ENCODE data around the gene ATP13A3.

DNA sequence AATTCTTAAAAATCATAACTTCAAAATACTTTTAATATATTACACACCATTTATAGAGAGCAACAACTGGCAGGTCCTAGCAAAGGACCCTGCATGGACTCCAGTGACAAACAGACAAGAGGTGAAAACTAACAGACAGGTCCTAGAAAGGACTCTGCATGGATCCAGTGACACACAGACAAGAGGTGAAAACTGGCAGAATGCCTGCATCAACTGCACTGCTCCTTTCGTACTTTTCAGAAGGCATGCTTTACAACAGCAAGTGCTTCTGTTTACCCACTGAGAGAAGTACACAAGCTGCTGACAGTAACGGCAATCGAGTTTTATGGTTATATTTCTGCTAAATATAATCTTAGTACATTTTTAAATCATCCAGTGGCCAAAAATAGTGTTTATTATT is 63.5 kb downstream of the ATP13A3 start:
- TF ChIP-seq, protein P1, sequence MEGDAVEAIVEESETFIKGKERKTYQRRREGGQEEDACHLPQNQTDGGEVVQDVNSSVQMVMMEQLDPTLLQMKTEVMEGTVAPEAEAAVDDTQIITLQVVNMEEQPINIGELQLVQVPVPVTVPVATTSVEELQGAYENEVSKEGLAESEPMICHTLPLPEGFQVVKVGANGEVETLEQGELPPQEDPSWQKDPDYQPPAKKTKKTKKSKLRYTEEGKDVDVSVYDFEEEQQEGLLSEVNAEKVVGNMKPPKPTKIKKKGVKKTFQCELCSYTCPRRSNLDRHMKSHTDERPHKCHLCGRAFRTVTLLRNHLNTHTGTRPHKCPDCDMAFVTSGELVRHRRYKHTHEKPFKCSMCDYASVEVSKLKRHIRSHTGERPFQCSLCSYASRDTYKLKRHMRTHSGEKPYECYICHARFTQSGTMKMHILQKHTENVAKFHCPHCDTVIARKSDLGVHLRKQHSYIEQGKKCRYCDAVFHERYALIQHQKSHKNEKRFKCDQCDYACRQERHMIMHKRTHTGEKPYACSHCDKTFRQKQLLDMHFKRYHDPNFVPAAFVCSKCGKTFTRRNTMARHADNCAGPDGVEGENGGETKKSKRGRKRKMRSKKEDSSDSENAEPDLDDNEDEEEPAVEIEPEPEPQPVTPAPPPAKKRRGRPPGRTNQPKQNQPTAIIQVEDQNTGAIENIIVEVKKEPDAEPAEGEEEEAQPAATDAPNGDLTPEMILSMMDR (IDR thresholded peaks at IDR 0.05), result no peak
- no peak for TF ChIP-seq SOX15 (CRISPR knock-in tag; IDR thresholded peaks at IDR 0.05)
- TF ChIP-seq CREB1 (CRISPR knock-in tag; IDR thresholded peaks at IDR 0.05), result no peak
- TF ChIP-seq TEAD4 (CRISPR knock-in tag; IDR thresholded peaks at IDR 0.05), result no peak
- TF ChIP-seq, protein P2, sequence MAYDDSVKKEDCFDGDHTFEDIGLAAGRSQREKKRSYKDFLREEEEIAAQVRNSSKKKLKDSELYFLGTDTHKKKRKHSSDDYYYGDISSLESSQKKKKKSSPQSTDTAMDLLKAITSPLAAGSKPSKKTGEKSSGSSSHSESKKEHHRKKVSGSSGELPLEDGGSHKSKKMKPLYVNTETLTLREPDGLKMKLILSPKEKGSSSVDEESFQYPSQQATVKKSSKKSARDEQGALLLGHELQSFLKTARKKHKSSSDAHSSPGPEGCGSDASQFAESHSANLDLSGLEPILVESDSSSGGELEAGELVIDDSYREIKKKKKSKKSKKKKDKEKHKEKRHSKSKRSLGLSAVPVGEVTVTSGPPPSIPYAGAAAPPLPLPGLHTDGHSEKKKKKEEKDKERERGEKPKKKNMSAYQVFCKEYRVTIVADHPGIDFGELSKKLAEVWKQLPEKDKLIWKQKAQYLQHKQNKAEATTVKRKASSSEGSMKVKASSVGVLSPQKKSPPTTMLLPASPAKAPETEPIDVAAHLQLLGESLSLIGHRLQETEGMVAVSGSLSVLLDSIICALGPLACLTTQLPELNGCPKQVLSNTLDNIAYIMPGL (CRISPR knock-in tag; IDR thresholded peaks at IDR 0.05), result no peak
- TF ChIP-seq ZNF232 (CRISPR knock-in tag; IDR thresholded peaks at IDR 0.05), result no peak
- no peak for TF ChIP-seq USF1 (CRISPR knock-in tag; IDR thresholded peaks at IDR 0.05)
- no peak for TF ChIP-seq FOXJ3 (CRISPR knock-in tag; IDR thresholded peaks at IDR 0.05; ENCODE audit: borderline replicate concordance)
- TF ChIP-seq ZNF512 (CRISPR knock-in tag; IDR thresholded peaks at IDR 0.05; ENCODE audit: borderline replicate concordance), result no peak
- no peak for TF ChIP-seq NR2C2 (CRISPR knock-in tag; IDR thresholded peaks at IDR 0.05)
- TF ChIP-seq, protein P3, sequence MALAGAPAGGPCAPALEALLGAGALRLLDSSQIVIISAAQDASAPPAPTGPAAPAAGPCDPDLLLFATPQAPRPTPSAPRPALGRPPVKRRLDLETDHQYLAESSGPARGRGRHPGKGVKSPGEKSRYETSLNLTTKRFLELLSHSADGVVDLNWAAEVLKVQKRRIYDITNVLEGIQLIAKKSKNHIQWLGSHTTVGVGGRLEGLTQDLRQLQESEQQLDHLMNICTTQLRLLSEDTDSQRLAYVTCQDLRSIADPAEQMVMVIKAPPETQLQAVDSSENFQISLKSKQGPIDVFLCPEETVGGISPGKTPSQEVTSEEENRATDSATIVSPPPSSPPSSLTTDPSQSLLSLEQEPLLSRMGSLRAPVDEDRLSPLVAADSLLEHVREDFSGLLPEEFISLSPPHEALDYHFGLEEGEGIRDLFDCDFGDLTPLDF (CRISPR knock-in tag; IDR thresholded peaks at IDR 0.05), result no peak
- no peak for TF ChIP-seq SP1 (CRISPR knock-in tag; conservative IDR thresholded peaks at IDR 0.05)
- no peak for TF ChIP-seq CREM (CRISPR knock-in tag; IDR thresholded peaks at IDR 0.05)
- no peak for TF ChIP-seq ETV6 (CRISPR knock-in tag; IDR thresholded peaks at IDR 0.05)

Data from WTC11 (cell line).